Measurements from ENCODE around the gene HCN2.

HCN2 gene

GRCh38 chr19:646779-647565 lies 57.3 kb downstream of the HCN2 start:
- Histone ChIP-seq H3K27ac (ENCODE audit: low read depth, low read length) (no peak overlapping the region), H3K27me3 (ENCODE audit: insufficient read depth, low read length) (no peaks in the 10 kb centered on the region), H3K4me3 (ENCODE audit: low read length) (no peak overlapping the region), H3K9ac (ENCODE audit: low read depth, low read length) (no peak overlapping the region), H3K4me1 (ENCODE audit: insufficient read depth, low read length) (no peaks in the 10 kb centered on the region), H3K9me3 (ENCODE audit: insufficient read depth, low read depth, low read length) (no peaks in the 10 kb centered on the region), H3K36me3 (ENCODE audit: insufficient read depth, low read length) (peaks cover 61% of the 10 kb centered on the region)
- WGBS, result 96% methylated on average over 47 of the region's 48 CpGs

GRCh38 chr19:647566-648284 lies 58.0 kb downstream of the HCN2 start:
- 97% methylated on average over 50 of the region's 52 CpGs for WGBS
- Histone ChIP-seq H3K9me3 (ENCODE audit: insufficient read depth, low read depth, low read length) (no peaks in the 10 kb centered on the region), H3K4me3 (ENCODE audit: low read length) (no peak overlapping the region), H3K27ac (ENCODE audit: low read depth, low read length) (no peak overlapping the region), H3K36me3 (ENCODE audit: insufficient read depth, low read length) (peaks cover 69% of the 10 kb centered on the region), H3K4me1 (ENCODE audit: insufficient read depth, low read length) (no peaks in the 10 kb centered on the region), H3K27me3 (ENCODE audit: insufficient read depth, low read length) (no peaks in the 10 kb centered on the region), H3K9ac (ENCODE audit: low read depth, low read length) (no peak overlapping the region)

DNA sequence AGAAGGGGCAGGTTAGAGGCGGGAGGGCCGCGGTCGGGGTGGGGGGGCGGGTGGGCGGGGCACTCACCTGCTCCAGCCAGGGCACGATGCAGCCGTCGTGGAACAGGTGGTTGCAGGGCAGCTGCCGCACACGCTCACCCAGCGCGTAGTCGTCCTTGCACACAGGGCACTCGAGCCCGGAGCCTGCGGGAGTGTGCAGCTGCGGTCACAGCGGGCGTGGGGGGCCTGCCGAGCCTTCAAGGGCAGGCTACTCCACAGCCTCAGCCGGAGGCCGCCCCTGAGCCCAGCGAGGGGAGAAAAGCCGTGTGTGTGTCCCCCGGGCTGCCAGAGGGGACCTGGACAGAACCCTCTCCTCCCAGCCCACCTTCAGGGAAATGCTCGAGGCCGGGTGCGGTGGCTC lies 58.6 kb downstream of the HCN2 start:
- H3K4me1 ChIP-seq (ENCODE audit: insufficient read depth, low read length), result no peaks in the 10 kb centered on the region
- no peak overlapping the region for H3K27ac ChIP-seq (ENCODE audit: low read depth, low read length)
- H3K9me3 ChIP-seq (ENCODE audit: insufficient read depth, low read depth, low read length), result no peaks in the 10 kb centered on the region
- H3K27me3 ChIP-seq (ENCODE audit: insufficient read depth, low read length), result no peaks in the 10 kb centered on the region
- H3K36me3 ChIP-seq (ENCODE audit: insufficient read depth, low read length), result peaks cover 74% of the 10 kb centered on the region
- H3K4me3 ChIP-seq (ENCODE audit: low read length), result no peak overlapping the region
- WGBS, result 94% methylated on average over 29 of the region's 29 CpGs
- H3K9ac ChIP-seq (ENCODE audit: low read depth, low read length), result no peak overlapping the region

GRCh38 chr19:648904-649801 lies 59.5 kb downstream of the HCN2 start:
- Histone ChIP-seq H3K9me3 (ENCODE audit: insufficient read depth, low read depth, low read length) (no peaks in the 10 kb centered on the region), H3K4me3 (ENCODE audit: low read length) (no peak overlapping the region), H3K27me3 (ENCODE audit: insufficient read depth, low read length) (no peaks in the 10 kb centered on the region), H3K27ac (ENCODE audit: low read depth, low read length) (no peak overlapping the region), H3K4me1 (ENCODE audit: insufficient read depth, low read length) (no peaks in the 10 kb centered on the region), H3K36me3 (ENCODE audit: insufficient read depth, low read length) (peaks cover 82% of the 10 kb centered on the region), H3K9ac (ENCODE audit: low read depth, low read length) (no peak overlapping the region)
- 95% methylated on average over 53 of the region's 53 CpGs for WGBS

DNA sequence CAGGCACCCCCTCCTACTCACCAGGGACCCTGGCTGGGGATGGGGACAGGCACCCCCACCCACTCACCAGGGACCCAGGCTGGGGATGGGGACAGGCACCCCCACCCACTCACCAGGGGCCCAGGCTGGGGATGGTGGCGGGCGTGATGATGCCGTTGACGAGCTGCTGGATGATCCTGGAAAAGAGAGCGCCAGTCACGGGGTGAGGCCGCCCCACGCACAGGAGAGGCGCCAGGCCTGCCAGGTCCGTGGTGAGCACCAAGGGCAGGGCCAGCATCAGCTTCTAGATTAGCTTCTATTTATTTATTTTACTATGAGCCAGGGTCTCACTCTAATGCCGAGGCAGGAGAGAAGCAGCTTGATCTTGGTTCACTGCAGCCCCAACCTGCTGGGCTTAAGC lies 60.4 kb downstream of the HCN2 start:
- Histone ChIP-seq H3K36me3 (ENCODE audit: insufficient read depth, low read length) (peaks cover 76% of the 10 kb centered on the region), H3K9ac (ENCODE audit: low read depth, low read length) (no peak overlapping the region), H3K27ac (ENCODE audit: low read depth, low read length) (no peak overlapping the region), H3K27me3 (ENCODE audit: insufficient read depth, low read length) (no peaks in the 10 kb centered on the region), H3K4me3 (ENCODE audit: low read length) (no peak overlapping the region), H3K4me1 (ENCODE audit: insufficient read depth, low read length) (no peaks in the 10 kb centered on the region), H3K9me3 (ENCODE audit: insufficient read depth, low read depth, low read length) (no peaks in the 10 kb centered on the region)
- WGBS, result 94% methylated on average over 11 of the region's 11 CpGs

DNA sequence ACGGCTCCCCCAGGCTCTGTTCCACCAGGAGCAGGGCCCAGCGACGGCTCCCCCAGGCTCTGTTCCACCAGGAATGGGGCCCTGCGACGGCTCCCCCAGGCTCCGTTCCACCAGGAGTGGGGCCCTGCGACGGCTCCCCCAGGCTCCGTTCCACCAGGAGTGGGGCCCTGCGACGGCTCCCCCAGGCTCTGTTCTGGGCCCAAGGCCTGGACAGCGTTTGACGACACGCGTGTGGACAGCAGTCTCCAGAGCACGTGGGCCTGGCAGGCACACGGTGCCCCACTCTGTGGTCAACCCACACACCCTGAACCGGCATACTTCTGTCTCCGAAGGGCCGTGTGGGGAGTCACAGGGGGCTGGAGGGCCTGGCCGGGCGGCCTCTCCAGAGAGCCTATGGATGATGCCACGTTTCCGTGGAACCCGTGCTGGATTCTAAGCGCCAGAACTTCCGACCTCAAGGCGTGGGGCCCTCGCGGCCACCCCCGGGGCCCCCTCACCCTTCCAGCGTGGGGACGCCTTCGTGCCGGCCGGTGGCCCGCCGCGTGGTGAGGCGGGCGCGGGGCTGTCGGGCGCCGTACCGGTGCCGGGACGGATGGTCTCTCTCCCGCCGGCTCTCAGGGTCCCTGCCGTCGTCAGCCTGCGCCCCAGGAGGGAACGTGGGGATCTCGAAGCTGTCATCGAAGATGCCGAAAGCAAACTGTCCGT lies 61.6 kb downstream of the HCN2 start:
- WGBS, result 96% methylated on average over 58 of the region's 58 CpGs
- no peak overlapping the region for H3K27ac ChIP-seq (ENCODE audit: low read depth, low read length)
- peaks cover 68% of the 10 kb centered on the region for H3K36me3 ChIP-seq (ENCODE audit: insufficient read depth, low read length)
- no peak overlapping the region for H3K4me3 ChIP-seq (ENCODE audit: low read length)
- H3K4me1 ChIP-seq (ENCODE audit: insufficient read depth, low read length), result no peaks in the 10 kb centered on the region
- no peaks in the 10 kb centered on the region for H3K9me3 ChIP-seq (ENCODE audit: insufficient read depth, low read depth, low read length)
- no peak overlapping the region for H3K9ac ChIP-seq (ENCODE audit: low read depth, low read length)
- no peaks in the 10 kb centered on the region for H3K27me3 ChIP-seq (ENCODE audit: insufficient read depth, low read length)

DNA sequence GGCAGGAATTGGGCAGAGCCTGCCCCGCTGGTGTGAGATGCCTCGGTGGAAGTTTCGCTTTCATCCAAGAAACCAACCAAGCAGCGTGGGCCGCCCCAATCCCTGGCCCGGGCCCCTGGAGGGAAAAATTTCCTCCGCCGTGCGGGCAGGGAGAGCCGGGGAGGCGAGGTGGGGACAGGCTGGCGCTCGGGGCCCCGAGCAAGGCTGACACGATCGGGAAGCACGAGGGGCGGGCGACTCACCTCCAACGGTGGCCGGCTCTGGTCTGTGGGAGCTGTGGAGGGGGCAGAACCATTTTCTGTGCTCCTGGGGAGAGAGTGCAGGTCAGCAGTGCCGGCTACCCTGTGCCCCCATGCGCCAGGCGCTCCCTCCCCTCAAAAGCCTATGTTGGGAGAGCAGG lies 62.3 kb downstream of the HCN2 start:
- Histone ChIP-seq H3K9ac (ENCODE audit: low read depth, low read length) (no peak overlapping the region; the same call in 1 of the 2 replicates), H3K27ac (ENCODE audit: low read depth, low read length) (no peak overlapping the region), H3K9me3 (ENCODE audit: insufficient read depth, low read depth, low read length) (no peaks in the 10 kb centered on the region), H3K36me3 (ENCODE audit: insufficient read depth, low read length) (peaks cover 61% of the 10 kb centered on the region), H3K4me3 (ENCODE audit: low read length) (no peak overlapping the region), H3K4me1 (ENCODE audit: insufficient read depth, low read length) (no peaks in the 10 kb centered on the region), H3K27me3 (ENCODE audit: insufficient read depth, low read length) (no peaks in the 10 kb centered on the region)
- WGBS, result 91% methylated on average over 24 of the region's 24 CpGs

- 95% methylated on average over 54 of the region's 54 CpGs for WGBS
- Histone ChIP-seq H3K9me3 (ENCODE audit: insufficient read depth, low read depth, low read length) (no peaks in the 10 kb centered on the region), H3K27me3 (ENCODE audit: insufficient read depth, low read length) (no peaks in the 10 kb centered on the region), H3K4me3 (ENCODE audit: low read length) (no peak overlapping the region), H3K4me1 (ENCODE audit: insufficient read depth, low read length) (no peaks in the 10 kb centered on the region), H3K9ac (ENCODE audit: low read depth, low read length) (no peak overlapping the region), H3K27ac (ENCODE audit: low read depth, low read length) (no peak overlapping the region), H3K36me3 (ENCODE audit: insufficient read depth, low read length) (peaks cover 57% of the 10 kb centered on the region)
Observed at GRCh38 chr19:652467-653389, 63.0 kb downstream of the HCN2 start.

GRCh38 chr19:653425-653824 lies 63.7 kb downstream of the HCN2 start:
- Histone ChIP-seq H3K9ac (ENCODE audit: low read depth, low read length) (no peak overlapping the region), H3K27ac (ENCODE audit: low read depth, low read length) (no peak overlapping the region), H3K27me3 (ENCODE audit: insufficient read depth, low read length) (no peaks in the 10 kb centered on the region), H3K9me3 (ENCODE audit: insufficient read depth, low read depth, low read length) (no peaks in the 10 kb centered on the region), H3K4me3 (ENCODE audit: low read length) (no peak overlapping the region), H3K36me3 (ENCODE audit: insufficient read depth, low read length) (peaks cover 51% of the 10 kb centered on the region), H3K4me1 (ENCODE audit: insufficient read depth, low read length) (no peaks in the 10 kb centered on the region)
- 96% methylated on average over 17 of the region's 17 CpGs for WGBS

- Histone ChIP-seq H3K9ac (ENCODE audit: low read depth, low read length) (no peak overlapping the region), H3K27ac (ENCODE audit: low read depth, low read length) (no peak overlapping the region), H3K27me3 (ENCODE audit: insufficient read depth, low read length) (no peaks in the 10 kb centered on the region), H3K9me3 (ENCODE audit: insufficient read depth, low read depth, low read length) (no peaks in the 10 kb centered on the region), H3K36me3 (ENCODE audit: insufficient read depth, low read length) (peaks cover 40% of the 10 kb centered on the region), H3K4me3 (ENCODE audit: low read length) (no peak overlapping the region), H3K4me1 (ENCODE audit: insufficient read depth, low read length) (no peaks in the 10 kb centered on the region)
- WGBS, result 96% methylated on average over 17 of the region's 17 CpGs
Observed at GRCh38 chr19:655691-656090, 66.0 kb downstream of the HCN2 start.
